ENCODE measurements around the gene PRSS21. TPM values are rescaled to one million over a fixed set of nuclear protein-coding genes. Genes with fewer than 3 reads are reported as not detected.

The PRSS21 gene
- total RNA-seq, 1 experiment from 2014 or later = 1.5 TPM

DNA sequence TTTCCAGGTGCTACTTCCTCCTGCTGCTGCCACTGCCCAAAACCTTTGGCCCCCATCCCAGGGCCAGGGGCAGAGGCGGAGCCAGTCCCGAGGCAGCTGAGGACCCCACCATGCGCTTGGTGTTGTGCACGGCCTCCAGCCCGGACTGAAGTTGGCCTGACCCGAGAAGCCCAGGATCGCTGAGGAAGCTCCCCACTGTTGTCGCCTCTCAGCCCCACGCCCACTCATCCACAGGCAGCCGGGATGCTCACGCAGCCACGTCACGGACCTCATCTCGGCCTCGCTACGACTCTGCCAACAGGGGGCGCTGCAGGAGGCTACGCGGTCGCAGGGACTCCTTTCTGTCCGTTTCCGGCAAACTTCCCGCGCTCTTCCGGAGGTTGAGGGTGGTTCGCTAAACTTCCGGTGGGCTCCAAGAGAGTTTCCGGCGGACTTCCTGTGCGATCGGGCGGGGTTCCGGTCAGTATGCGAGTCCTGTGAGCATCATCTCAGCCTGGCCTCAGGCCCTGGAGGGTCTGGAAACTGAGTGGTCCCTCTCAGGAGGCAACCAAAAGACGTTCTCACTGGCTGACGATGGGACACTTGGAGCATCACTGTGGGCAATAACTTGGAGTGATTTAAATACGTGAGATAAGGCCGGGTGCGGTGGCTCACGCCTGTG lies 25.4 kb downstream of the PRSS21 start (continued):
- TF ChIP-seq, protein P1, sequence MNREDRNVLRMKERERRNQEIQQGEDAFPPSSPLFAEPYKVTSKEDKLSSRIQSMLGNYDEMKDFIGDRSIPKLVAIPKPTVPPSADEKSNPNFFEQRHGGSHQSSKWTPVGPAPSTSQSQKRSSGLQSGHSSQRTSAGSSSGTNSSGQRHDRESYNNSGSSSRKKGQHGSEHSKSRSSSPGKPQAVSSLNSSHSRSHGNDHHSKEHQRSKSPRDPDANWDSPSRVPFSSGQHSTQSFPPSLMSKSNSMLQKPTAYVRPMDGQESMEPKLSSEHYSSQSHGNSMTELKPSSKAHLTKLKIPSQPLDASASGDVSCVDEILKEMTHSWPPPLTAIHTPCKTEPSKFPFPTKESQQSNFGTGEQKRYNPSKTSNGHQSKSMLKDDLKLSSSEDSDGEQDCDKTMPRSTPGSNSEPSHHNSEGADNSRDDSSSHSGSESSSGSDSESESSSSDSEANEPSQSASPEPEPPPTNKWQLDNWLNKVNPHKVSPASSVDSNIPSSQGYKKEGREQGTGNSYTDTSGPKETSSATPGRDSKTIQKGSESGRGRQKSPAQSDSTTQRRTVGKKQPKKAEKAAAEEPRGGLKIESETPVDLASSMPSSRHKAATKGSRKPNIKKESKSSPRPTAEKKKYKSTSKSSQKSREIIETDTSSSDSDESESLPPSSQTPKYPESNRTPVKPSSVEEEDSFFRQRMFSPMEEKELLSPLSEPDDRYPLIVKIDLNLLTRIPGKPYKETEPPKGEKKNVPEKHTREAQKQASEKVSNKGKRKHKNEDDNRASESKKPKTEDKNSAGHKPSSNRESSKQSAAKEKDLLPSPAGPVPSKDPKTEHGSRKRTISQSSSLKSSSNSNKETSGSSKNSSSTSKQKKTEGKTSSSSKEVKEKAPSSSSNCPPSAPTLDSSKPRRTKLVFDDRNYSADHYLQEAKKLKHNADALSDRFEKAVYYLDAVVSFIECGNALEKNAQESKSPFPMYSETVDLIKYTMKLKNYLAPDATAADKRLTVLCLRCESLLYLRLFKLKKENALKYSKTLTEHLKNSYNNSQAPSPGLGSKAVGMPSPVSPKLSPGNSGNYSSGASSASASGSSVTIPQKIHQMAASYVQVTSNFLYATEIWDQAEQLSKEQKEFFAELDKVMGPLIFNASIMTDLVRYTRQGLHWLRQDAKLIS (CRISPR knock-in tag; IDR thresholded peaks at IDR 0.05; ENCODE audit: borderline replicate concordance) = no peak
- no peak for TF ChIP-seq ZNF671 (CRISPR knock-in tag; IDR thresholded peaks at IDR 0.05)
- no peak for TF ChIP-seq MLX (CRISPR knock-in tag; IDR thresholded peaks at IDR 0.05)
- TF ChIP-seq, protein P2, sequence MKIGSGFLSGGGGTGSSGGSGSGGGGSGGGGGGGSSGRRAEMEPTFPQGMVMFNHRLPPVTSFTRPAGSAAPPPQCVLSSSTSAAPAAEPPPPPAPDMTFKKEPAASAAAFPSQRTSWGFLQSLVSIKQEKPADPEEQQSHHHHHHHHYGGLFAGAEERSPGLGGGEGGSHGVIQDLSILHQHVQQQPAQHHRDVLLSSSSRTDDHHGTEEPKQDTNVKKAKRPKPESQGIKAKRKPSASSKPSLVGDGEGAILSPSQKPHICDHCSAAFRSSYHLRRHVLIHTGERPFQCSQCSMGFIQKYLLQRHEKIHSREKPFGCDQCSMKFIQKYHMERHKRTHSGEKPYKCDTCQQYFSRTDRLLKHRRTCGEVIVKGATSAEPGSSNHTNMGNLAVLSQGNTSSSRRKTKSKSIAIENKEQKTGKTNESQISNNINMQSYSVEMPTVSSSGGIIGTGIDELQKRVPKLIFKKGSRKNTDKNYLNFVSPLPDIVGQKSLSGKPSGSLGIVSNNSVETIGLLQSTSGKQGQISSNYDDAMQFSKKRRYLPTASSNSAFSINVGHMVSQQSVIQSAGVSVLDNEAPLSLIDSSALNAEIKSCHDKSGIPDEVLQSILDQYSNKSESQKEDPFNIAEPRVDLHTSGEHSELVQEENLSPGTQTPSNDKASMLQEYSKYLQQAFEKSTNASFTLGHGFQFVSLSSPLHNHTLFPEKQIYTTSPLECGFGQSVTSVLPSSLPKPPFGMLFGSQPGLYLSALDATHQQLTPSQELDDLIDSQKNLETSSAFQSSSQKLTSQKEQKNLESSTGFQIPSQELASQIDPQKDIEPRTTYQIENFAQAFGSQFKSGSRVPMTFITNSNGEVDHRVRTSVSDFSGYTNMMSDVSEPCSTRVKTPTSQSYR (CRISPR knock-in tag; IDR thresholded peaks at IDR 0.05) = no peak; the same call in 1 of the 2 replicates
- no peak for TF ChIP-seq JAZF1 (CRISPR knock-in tag; IDR thresholded peaks at IDR 0.05)
- TF ChIP-seq ZNF138 (CRISPR knock-in tag; conservative IDR thresholded peaks at IDR 0.05) = no peak
- TF ChIP-seq, protein P3, sequence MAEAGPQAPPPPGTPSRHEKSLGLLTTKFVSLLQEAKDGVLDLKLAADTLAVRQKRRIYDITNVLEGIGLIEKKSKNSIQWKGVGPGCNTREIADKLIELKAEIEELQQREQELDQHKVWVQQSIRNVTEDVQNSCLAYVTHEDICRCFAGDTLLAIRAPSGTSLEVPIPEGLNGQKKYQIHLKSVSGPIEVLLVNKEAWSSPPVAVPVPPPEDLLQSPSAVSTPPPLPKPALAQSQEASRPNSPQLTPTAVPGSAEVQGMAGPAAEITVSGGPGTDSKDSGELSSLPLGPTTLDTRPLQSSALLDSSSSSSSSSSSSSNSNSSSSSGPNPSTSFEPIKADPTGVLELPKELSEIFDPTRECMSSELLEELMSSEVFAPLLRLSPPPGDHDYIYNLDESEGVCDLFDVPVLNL (CRISPR knock-in tag; IDR thresholded peaks at IDR 0.05; ENCODE audit: borderline replicate concordance, low read depth) = no peak
- TF ChIP-seq FOXK1 (CRISPR knock-in tag; IDR thresholded peaks at IDR 0.05) = peak; percentile 20; the same call in 1 of the 2 replicates
- no peak for TF ChIP-seq ZNF423 (CRISPR knock-in tag; IDR thresholded peaks at IDR 0.05)
- TF ChIP-seq ZBTB43 (CRISPR knock-in tag; IDR thresholded peaks at IDR 0.05) = no peak
- TF ChIP-seq, protein P4, sequence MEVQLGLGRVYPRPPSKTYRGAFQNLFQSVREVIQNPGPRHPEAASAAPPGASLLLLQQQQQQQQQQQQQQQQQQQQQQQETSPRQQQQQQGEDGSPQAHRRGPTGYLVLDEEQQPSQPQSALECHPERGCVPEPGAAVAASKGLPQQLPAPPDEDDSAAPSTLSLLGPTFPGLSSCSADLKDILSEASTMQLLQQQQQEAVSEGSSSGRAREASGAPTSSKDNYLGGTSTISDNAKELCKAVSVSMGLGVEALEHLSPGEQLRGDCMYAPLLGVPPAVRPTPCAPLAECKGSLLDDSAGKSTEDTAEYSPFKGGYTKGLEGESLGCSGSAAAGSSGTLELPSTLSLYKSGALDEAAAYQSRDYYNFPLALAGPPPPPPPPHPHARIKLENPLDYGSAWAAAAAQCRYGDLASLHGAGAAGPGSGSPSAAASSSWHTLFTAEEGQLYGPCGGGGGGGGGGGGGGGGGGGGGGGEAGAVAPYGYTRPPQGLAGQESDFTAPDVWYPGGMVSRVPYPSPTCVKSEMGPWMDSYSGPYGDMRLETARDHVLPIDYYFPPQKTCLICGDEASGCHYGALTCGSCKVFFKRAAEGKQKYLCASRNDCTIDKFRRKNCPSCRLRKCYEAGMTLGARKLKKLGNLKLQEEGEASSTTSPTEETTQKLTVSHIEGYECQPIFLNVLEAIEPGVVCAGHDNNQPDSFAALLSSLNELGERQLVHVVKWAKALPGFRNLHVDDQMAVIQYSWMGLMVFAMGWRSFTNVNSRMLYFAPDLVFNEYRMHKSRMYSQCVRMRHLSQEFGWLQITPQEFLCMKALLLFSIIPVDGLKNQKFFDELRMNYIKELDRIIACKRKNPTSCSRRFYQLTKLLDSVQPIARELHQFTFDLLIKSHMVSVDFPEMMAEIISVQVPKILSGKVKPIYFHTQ (CRISPR knock-in tag; IDR thresholded peaks at IDR 0.05) = no peak

DNA sequence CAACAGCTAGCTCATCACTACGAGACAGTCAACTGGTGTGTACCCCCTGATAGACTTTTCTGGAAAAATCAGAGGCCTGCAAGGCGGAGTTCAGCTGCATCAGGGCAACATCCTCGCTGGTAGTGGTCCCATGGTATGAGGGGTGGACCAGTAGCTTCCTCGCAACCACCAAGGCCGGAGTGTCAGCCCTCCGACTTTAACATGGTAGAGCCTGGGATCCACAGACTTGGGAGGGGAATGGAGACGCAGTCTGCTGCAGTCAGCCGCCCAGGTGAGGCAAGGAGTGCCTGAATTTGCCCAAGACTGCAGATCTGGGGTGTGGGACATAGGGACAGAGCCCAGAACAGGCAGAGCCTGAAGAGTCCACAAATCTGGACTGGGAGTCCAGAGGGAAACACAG lies 26.5 kb downstream of the PRSS21 start:
- no peaks in the 10 kb centered on the region for H3K36me3 Mint-ChIP-seq
- DNase-seq (ENCODE audit: low spot score) = no peak
- no peak overlapping the region for H3K27ac Mint-ChIP-seq
- peaks cover 6% of the 10 kb centered on the region for H3K4me1 Mint-ChIP-seq
- CTCF ChIA-PET = interaction anchor here (1.1 to 2.2 kb wide), 2 partner anchors 11 to 13 kb away, joined by 5 to 8 read pairs; no protein-coding TSS in a partner anchor
- no peak overlapping the region for H3K4me3 Mint-ChIP-seq
- peaks cover 28% of the 10 kb centered on the region for H3K27me3 Mint-ChIP-seq (ENCODE audit: low read depth)
- POLR2A ChIA-PET = no interaction called here
- no peak for ATAC-seq
- H3K9me3 Mint-ChIP-seq = peaks cover 26% of the 10 kb centered on the region
- TF ChIP-seq, protein P5, sequence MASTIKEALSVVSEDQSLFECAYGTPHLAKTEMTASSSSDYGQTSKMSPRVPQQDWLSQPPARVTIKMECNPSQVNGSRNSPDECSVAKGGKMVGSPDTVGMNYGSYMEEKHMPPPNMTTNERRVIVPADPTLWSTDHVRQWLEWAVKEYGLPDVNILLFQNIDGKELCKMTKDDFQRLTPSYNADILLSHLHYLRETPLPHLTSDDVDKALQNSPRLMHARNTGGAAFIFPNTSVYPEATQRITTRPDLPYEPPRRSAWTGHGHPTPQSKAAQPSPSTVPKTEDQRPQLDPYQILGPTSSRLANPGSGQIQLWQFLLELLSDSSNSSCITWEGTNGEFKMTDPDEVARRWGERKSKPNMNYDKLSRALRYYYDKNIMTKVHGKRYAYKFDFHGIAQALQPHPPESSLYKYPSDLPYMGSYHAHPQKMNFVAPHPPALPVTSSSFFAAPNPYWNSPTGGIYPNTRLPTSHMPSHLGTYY (CRISPR knock-in tag; IDR thresholded peaks at IDR 0.05) = no peak
- TF ChIP-seq MXD4 (CRISPR knock-in tag; IDR thresholded peaks at IDR 0.05; ENCODE audit: borderline replicate concordance) (no peak), ZMAT4 (CRISPR knock-in tag; IDR thresholded peaks at IDR 0.05) (no peak), ATF1 (CRISPR knock-in tag; IDR thresholded peaks at IDR 0.05) (no peak)
- TF ChIP-seq, protein P6, sequence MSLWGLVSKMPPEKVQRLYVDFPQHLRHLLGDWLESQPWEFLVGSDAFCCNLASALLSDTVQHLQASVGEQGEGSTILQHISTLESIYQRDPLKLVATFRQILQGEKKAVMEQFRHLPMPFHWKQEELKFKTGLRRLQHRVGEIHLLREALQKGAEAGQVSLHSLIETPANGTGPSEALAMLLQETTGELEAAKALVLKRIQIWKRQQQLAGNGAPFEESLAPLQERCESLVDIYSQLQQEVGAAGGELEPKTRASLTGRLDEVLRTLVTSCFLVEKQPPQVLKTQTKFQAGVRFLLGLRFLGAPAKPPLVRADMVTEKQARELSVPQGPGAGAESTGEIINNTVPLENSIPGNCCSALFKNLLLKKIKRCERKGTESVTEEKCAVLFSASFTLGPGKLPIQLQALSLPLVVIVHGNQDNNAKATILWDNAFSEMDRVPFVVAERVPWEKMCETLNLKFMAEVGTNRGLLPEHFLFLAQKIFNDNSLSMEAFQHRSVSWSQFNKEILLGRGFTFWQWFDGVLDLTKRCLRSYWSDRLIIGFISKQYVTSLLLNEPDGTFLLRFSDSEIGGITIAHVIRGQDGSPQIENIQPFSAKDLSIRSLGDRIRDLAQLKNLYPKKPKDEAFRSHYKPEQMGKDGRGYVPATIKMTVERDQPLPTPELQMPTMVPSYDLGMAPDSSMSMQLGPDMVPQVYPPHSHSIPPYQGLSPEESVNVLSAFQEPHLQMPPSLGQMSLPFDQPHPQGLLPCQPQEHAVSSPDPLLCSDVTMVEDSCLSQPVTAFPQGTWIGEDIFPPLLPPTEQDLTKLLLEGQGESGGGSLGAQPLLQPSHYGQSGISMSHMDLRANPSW (CRISPR knock-in tag; conservative IDR thresholded peaks at IDR 0.05; ENCODE audit: low read depth) = no peak

Data from WTC11 (cell line).